Spleen (tissue), 11 donors: ENCODE data around the gene DNAAF1. TPM values are rescaled to one million over a fixed set of nuclear protein-coding genes. Genes with fewer than 3 reads are reported as not detected.

Experiments used
- DNase-seq: peaks from one replicate; pipeline ENCODE4 v3.0.0-alpha.2; 2020
- H3K27ac ChIP-seq, 8 donors: fragments of 200-600 bp; sonication (generic) in 7 of 8; 1 replicate in 4 of 8; 2 replicates in 4 of 8; pipeline versions ENCODE4 v1.5.0 to v1.8.0; 2016 to 2021; ENCODE audit warnings: inconsistent platforms in 4 of 8, mild to moderate bottlenecking in 4 of 8, moderate library complexity in 1 of 8
- H3K27me3 ChIP-seq, 7 donors: fragments of 200-600 bp; sonication (generic) in 6 of 7; replicated peaks in 1 of 7; 1 replicate in 4 of 7; 2 replicates in 3 of 7; pipeline versions ENCODE4 v1.5.0 to v1.8.0; 2016 to 2021; ENCODE audit warnings: inconsistent platforms in 3 of 7, mild to moderate bottlenecking in 1 of 7
- H3K36me3 ChIP-seq, 6 donors: fragments of 200-600 bp; sonication (generic) in 5 of 6; 1 replicate in 4 of 6; 2 replicates in 2 of 6; pipeline versions ENCODE4 v1.5.0 to v1.8.0; 2016 to 2021; ENCODE audit warnings: inconsistent platforms in 2 of 6
- H3K4me1 ChIP-seq, 6 donors: fragments of 200-600 bp; sonication (generic) in 5 of 6; 1 replicate in 3 of 6; 2 replicates in 3 of 6; pipeline versions ENCODE4 v1.5.0 to v1.8.0; 2016 to 2021; ENCODE audit warnings: inconsistent platforms in 3 of 6
- H3K4me3 ChIP-seq, 8 donors: fragments of 200-600 bp; sonication (generic) in 7 of 8; 1 replicate in 4 of 8; 2 replicates in 4 of 8; pipeline versions ENCODE4 v1.5.0 to v1.8.0; 2016 to 2021; ENCODE audit warnings: inconsistent platforms in 4 of 8, mild to moderate bottlenecking in 4 of 8, moderate library complexity in 2 of 8
- H3K9me3 ChIP-seq, 8 donors: fragments of 200-600 bp; sonication (generic) in 7 of 8; 1 replicate in 4 of 8; 2 replicates in 4 of 8; pipeline versions ENCODE4 v1.5.0 to v1.8.0; 2016 to 2021; ENCODE audit warnings: inconsistent platforms in 4 of 8
- CTCF ChIP-seq, 11 experiments: fragments of 200-600 bp in 7 of 11; fragments of 450-650 bp in 4 of 11; sonication (generic) in 4 of 11; IDR thresholded peaks in 8 of 11; conservative IDR thresholded peaks in 3 of 11; 1 replicate in 7 of 11; 2 replicates in 4 of 11; pipeline versions ENCODE4 v1.4.0 to v1.8.0; 2016 to 2021; ENCODE audit warnings: antibody characterized with exemption in 11 of 11, inconsistent platforms in 4 of 11, mild to moderate bottlenecking in 1 of 11
- POLR2A ChIP-seq, 3 donors: fragments of 450-650 bp; IDR thresholded peaks; one replicate each; pipeline ENCODE4 v1.5.1; 2017; ENCODE audit warnings: antibody characterized with exemption in 3 of 3, mild to moderate bottlenecking in 1 of 3
- POLR2AphosphoS5 ChIP-seq, 3 donors: sonication (generic); formaldehyde crosslinking; IDR thresholded peaks; one replicate each; pipeline ENCODE4 v1.5.1; 2017; ENCODE audit warnings: antibody characterized with exemption in 3 of 3
- WGBS, 5 donors: extraction: QIAGEN DNeasy Blood & Tissue Kit in 3 of 5; methylation state at CpG; one replicate each; pipeline versions ENCODE4 v1.1.5 to v1.1.7; 2013 to 2018; 5-methylcytosine and 5-hydroxymethylcytosine counted together
- intact Hi-C: fragments of 100-400 bp; cut with DNase I; formaldehyde crosslinking; loops from one replicate; pipeline ENCODE4 v1.15.0; 2023; ENCODE audit warnings: low total_unique reads
- polyA plus RNA-seq, 3 donors: library from polyadenylated mRNA; stranded (reverse); fragments of 200-250 nt; gene quantifications; one replicate each; pipeline ENCODE4 v1.2.1, GENCODE V29; 2013
- total RNA-seq, 7 donors: library from RNA; depleted of rRNA in 3 of 7; stranded (reverse); fragments of >200 nt in 3 of 7; fragmentation: NEBNext Ultra II Directional in 4 of 7; extraction: Animal tissue kit (Norgen Biotek cat#: 25700) in 4 of 7; gene quantifications; one replicate each; pipeline versions ENCODE4 v1.1.0 to v1.2.1, GENCODE V29; 2016 to 2021
- donor health status: healthy with polysubstance abuse.
- donor health status: DM: no; HTN: no; CAD: no; lungs with moderate emphysema.
- donor health status: DM: no; HTN: no; CAD: no.
- donor health status: Bipolar disorder and iron deficiency.
- donor health status: healthy.
- donor health status: DM: no; HTN: no; CAD: no.
- donor health status: DM: yes; HTN: yes; CAD: no.

DNAAF1 gene
- total and polyA plus RNA-seq, 10 donors = 0.20 to 4.3 (median 1.3) TPM; not detected in 1

GRCh38 chr16:84098939-84099338, 46.2 kb upstream of the DNAAF1 start:
- intact Hi-C loops = no loop called here
- no peak for TF ChIP-seq CTCF (IDR thresholded peaks at IDR 0.05 in 8 of 11, conservative IDR thresholded peaks at IDR 0.05 in 3 of 11)
- no peak for TF ChIP-seq POLR2A (IDR thresholded peaks at IDR 0.05)
- TF ChIP-seq POLR2AphosphoS5 (IDR thresholded peaks at IDR 0.05) = no peak
- H3K9me3 ChIP-seq = no peaks in the 10 kb centered on the region
- no peak for DNase-seq
- WGBS, 5 donors = 94 to 97% (median 97%) methylated on average over 7 of the region's 7 CpGs
- H3K27ac ChIP-seq = no peak overlapping the region
- no peak overlapping the region for H3K4me3 ChIP-seq
- H3K4me1 ChIP-seq = peaks cover 0 to 45% (median 6%) of the 10 kb centered on the region in 6 donors
- H3K36me3 ChIP-seq = peaks cover 4 to 81% (median 58%) of the 10 kb centered on the region in 6 donors
- H3K27me3 ChIP-seq = no peaks in the 10 kb centered on the region

- H3K27me3 ChIP-seq = no peaks in the 10 kb centered on the region
- DNase-seq = no peak
- no peaks in the 10 kb centered on the region for H3K9me3 ChIP-seq
- WGBS, 5 donors = 73 to 83% (median 80%) methylated on average over 5 of the region's 5 CpGs
- intact Hi-C loops = no loop called here
- H3K4me1 ChIP-seq = peaks cover 0 to 91% (median 7%) of the 10 kb centered on the region in 6 donors
- peaks cover 0 to 68% (median 20%) of the 10 kb centered on the region in 6 donors for H3K36me3 ChIP-seq
- no peak overlapping the region for H3K4me3 ChIP-seq
- TF ChIP-seq POLR2A (IDR thresholded peaks at IDR 0.05) (no peak), POLR2AphosphoS5 (IDR thresholded peaks at IDR 0.05) (no peak), CTCF (IDR thresholded peaks at IDR 0.05 in 8 of 11, conservative IDR thresholded peaks at IDR 0.05 in 3 of 11) (no peak)
- H3K27ac ChIP-seq = no peak overlapping the region
Measured at GRCh38 chr16:84103678-84104077, 41.4 kb upstream of the DNAAF1 start.

- intact Hi-C loops = no loop called here
- H3K4me3 ChIP-seq = no peak overlapping the region
- no peaks in the 10 kb centered on the region for H3K9me3 ChIP-seq
- no peak overlapping the region for H3K27ac ChIP-seq
- H3K27me3 ChIP-seq = no peaks in the 10 kb centered on the region
- TF ChIP-seq POLR2AphosphoS5 (IDR thresholded peaks at IDR 0.05) (no peak), POLR2A (IDR thresholded peaks at IDR 0.05) (no peak), CTCF (IDR thresholded peaks at IDR 0.05 in 8 of 11, conservative IDR thresholded peaks at IDR 0.05 in 3 of 11) (no peak)
- 80 to 88% (median 83%) methylated on average over 3 of the region's 3 CpGs for WGBS, 5 donors
- H3K36me3 ChIP-seq = peaks cover 0 to 68% (median 20%) of the 10 kb centered on the region in 6 donors
- peaks cover 0 to 96% (median 9%) of the 10 kb centered on the region in 6 donors for H3K4me1 ChIP-seq
- DNase-seq = no peak
Measured at GRCh38 chr16:84104231-84104630, 40.9 kb upstream of the DNAAF1 start.

- WGBS, 5 donors = 83 to 89% (median 87%) methylated on average over 12 of the region's 12 CpGs
- H3K4me1 ChIP-seq = peaks cover 0 to 96% (median 18%) of the 10 kb centered on the region in 6 donors
- TF ChIP-seq POLR2AphosphoS5 (IDR thresholded peaks at IDR 0.05) = no peak
- no peak for TF ChIP-seq POLR2A (IDR thresholded peaks at IDR 0.05)
- TF ChIP-seq CTCF (IDR thresholded peaks at IDR 0.05 in 8 of 11, conservative IDR thresholded peaks at IDR 0.05 in 3 of 11) = no peak
- no peak overlapping the region for H3K4me3 ChIP-seq
- H3K27me3 ChIP-seq = no peaks in the 10 kb centered on the region
- no peak for DNase-seq
- intact Hi-C loops = no loop called here
- H3K36me3 ChIP-seq = peaks cover 0 to 64% (median 17%) of the 10 kb centered on the region in 6 donors
- no peak overlapping the region for H3K27ac ChIP-seq
- no peaks in the 10 kb centered on the region for H3K9me3 ChIP-seq
Measured at GRCh38 chr16:84105301-84105815, 39.8 kb upstream of the DNAAF1 start.
